ENCODE results near the gene RNF10. TPM values are rescaled to one million over a fixed set of nuclear protein-coding genes. Genes with fewer than 3 reads are reported as not detected.

Gene RNF10
- total RNA-seq, 1 experiment from 2014 or later: 153 TPM

DNA sequence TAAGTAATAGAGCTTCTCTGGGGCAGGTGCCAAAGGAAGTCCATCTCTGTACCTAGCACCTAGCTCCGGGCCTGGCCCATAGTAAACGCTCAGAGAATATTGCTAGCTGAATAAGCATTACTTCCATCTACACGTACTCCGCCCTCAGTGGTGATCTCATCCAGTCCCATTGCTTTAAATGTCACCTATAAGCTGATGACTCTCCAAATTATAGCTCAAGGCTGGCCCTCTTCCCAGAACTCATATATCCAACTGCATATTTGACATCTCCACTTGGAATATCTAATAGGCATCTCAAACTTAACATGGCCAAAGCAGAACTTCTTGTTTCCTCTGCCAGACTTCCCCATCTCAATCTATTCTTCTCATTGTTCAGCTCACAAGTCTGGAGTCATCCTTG is 45.1 kb upstream of the RNF10 start:
- H3K23me2 ChIP-seq (ENCODE audit: insufficient read length, low read depth, low read length, poor library complexity, severe bottlenecking): no peaks in the 10 kb centered on the region
- Mint-ChIP-seq H3K4me1 (no peaks in the 10 kb centered on the region), H3K27me3 (ENCODE audit: low read depth) (no peaks in the 10 kb centered on the region), H3K4me3 (no peak overlapping the region), H3K36me3 (ENCODE audit: insufficient read depth in 1 of 3, low read depth in 3 of 3) (peaks cover 0 to 11% (median 6%) of the 10 kb centered on the region in 3 experiments; a peak in 5 of 7 replicates), H3K9me3 (no peaks in the 10 kb centered on the region), H3K27ac (no peak overlapping the region)
- H2AK5ac ChIP-seq (ENCODE audit: insufficient read length, low read length): no peak overlapping the region
- no CpG with 5 or more reads among the region's 4 CpGs for WGBS (ENCODE audit: extremely low coverage, insufficient read length, low lambda C conversion rate)
- no peaks in the 10 kb centered on the region for H3K9me3 ChIP-seq (ENCODE audit: control insufficient read depth, low read depth, low read length)
- no peak overlapping the region for H3K27ac ChIP-seq (ENCODE audit: insufficient read length, low read depth, low read length)
- H4K20me1 ChIP-seq (ENCODE audit: control insufficient read depth, insufficient read depth, insufficient read length): no peaks in the 10 kb centered on the region
- H2BK20ac ChIP-seq (ENCODE audit: low read depth, low read length, poor library complexity, severe bottlenecking): no peak overlapping the region
- no peak overlapping the region for H3T11ph ChIP-seq (ENCODE audit: low read length)
- no peak overlapping the region for H3K14ac ChIP-seq (ENCODE audit: insufficient read depth, low read length)
- no peak for DNase-seq
- no peak overlapping the region for H2BK12ac ChIP-seq (ENCODE audit: insufficient read length, low read depth, low read length)
- H2AFZ ChIP-seq (ENCODE audit: low read length): no peak overlapping the region
- H2BK15ac ChIP-seq (ENCODE audit: low read depth, low read length): no peak overlapping the region
- no peak overlapping the region for H3K23ac ChIP-seq (ENCODE audit: insufficient read length, low read depth, low read length)
- H3K27me3 ChIP-seq (ENCODE audit: insufficient read depth, low read length): no peaks in the 10 kb centered on the region
- no peaks in the 10 kb centered on the region for H3K4me1 ChIP-seq (ENCODE audit: insufficient read depth, low read length)
- H4K5ac ChIP-seq (ENCODE audit: insufficient read length, low read depth, low read length): no peak overlapping the region
- H4K8ac ChIP-seq (replicated peaks; ENCODE audit: insufficient read length, low read depth, low read length): no peak overlapping the region
- no peaks in the 10 kb centered on the region for H3K79me1 ChIP-seq (ENCODE audit: insufficient read depth, low read depth, low read length, poor library complexity, severe bottlenecking)
- no peak overlapping the region for H3K4ac ChIP-seq (ENCODE audit: low read depth, low read length)
- TF ChIP-seq CTCF (conservative IDR thresholded peaks at IDR 0.05): no peak
- H2BK5ac ChIP-seq (ENCODE audit: insufficient read length, low read length): no peak overlapping the region
- no peak overlapping the region for H2BK120ac ChIP-seq (ENCODE audit: low read depth, low read length, poor library complexity, severe bottlenecking)
- H4K91ac ChIP-seq (ENCODE audit: insufficient read length, low read depth, low read length): no peak overlapping the region
- H3K79me2 ChIP-seq (ENCODE audit: insufficient read depth, low read length): no peaks in the 10 kb centered on the region
- H3K56ac ChIP-seq (ENCODE audit: insufficient read length, low read depth, low read length): no peak overlapping the region
- H3K9ac ChIP-seq (ENCODE audit: extremely low read depth, insufficient read length, low read length): no peak overlapping the region
- no peak overlapping the region for H3K18ac ChIP-seq (ENCODE audit: insufficient read length, low read depth, low read length)
- no peak overlapping the region for H3K4me2 ChIP-seq (ENCODE audit: insufficient read depth, insufficient read length, low read length)

All from H9 (cell line).